WTC11 (cell line): Measurements from ENCODE around the gene YPEL1. TPM values are rescaled to one million over a fixed set of nuclear protein-coding genes. Genes with fewer than 3 reads are reported as not detected.

Experiments
- ATAC-seq: fragments of 200-7000 bp; cut with Tn5 transposase; 2 replicates; pipeline ENCODE4 v1.10.0; 2021; ENCODE audit warnings: mild to moderate bottlenecking, moderate library complexity
- CTCF ChIA-PET: fragments of 300-600 bp; sonication (Branson Sonifier 250); formaldehyde crosslinking; loops from one replicate; lab custom pipeline; 2021; ENCODE audit warnings: antibody characterized with exemption; lab: Charles Lee
- POLR2A ChIA-PET: fragments of 350-600 bp; sonication (Branson Sonifier 250); formaldehyde crosslinking; loops from one replicate; lab custom pipeline; 2021; ENCODE audit warnings: antibody characterized with exemption; lab: Charles Lee
- DNase-seq: peaks from one replicate; pipeline ENCODE4 v3.0.0; 2021; ENCODE audit warnings: low spot score
- H3K27ac Mint-ChIP-seq: 2 replicates; pipeline ENCODE4 v1.8.0; 2021; ENCODE audit warnings: mixed read lengths
- H3K27me3 Mint-ChIP-seq: 2 replicates; pipeline ENCODE4 v1.8.0; 2021; ENCODE audit warnings: low read depth, mild to moderate bottlenecking, moderate library complexity, mixed read lengths
- H3K36me3 Mint-ChIP-seq: 2 replicates; pipeline ENCODE4 v1.8.0; 2021; ENCODE audit warnings: mixed read lengths
- H3K4me1 Mint-ChIP-seq: 2 replicates; pipeline ENCODE4 v1.8.0; 2022; ENCODE audit warnings: mixed read lengths
- H3K4me3 Mint-ChIP-seq: 2 replicates; pipeline ENCODE4 v1.8.0; 2021; ENCODE audit warnings: mild to moderate bottlenecking, moderate library complexity, mixed read lengths
- H3K9me3 Mint-ChIP-seq: 2 replicates; pipeline ENCODE4 v1.8.0; 2021; ENCODE audit warnings: mixed read lengths
- AFF4 ChIP-seq: sonication (generic); formaldehyde crosslinking; IDR thresholded peaks from 2 replicates; pipeline ENCODE4 v1.8.1; 2023; ENCODE audit warnings: mild to moderate bottlenecking, missing genetic modification reagents, borderline replicate concordance
- ARID4B ChIP-seq: sonication (generic); formaldehyde crosslinking; IDR thresholded peaks from 2 replicates; pipeline ENCODE4 v1.8.0; 2023; ENCODE audit warnings: missing genetic modification reagents, mild to moderate bottlenecking, borderline replicate concordance
- CBFB ChIP-seq: sonication (generic); formaldehyde crosslinking; IDR thresholded peaks from 2 replicates; pipeline ENCODE4 v1.8.1; 2022; ENCODE audit warnings: mild to moderate bottlenecking, low read depth, missing genetic modification reagents
- E2F5 ChIP-seq: sonication (generic); formaldehyde crosslinking; IDR thresholded peaks from 2 replicates; pipeline ENCODE4 v1.8.1; 2022; ENCODE audit warnings: mild to moderate bottlenecking, moderate library complexity, missing genetic modification reagents
- EMX1 ChIP-seq: fragments of 250-450 bp; sonication (Bioruptor Pico); IDR thresholded peaks from 2 replicates; pipeline ENCODE4 v1.8.0; 2021; ENCODE audit warnings: mild to moderate bottlenecking
- FOXK1 ChIP-seq: sonication (generic); formaldehyde crosslinking; IDR thresholded peaks from 2 replicates; pipeline ENCODE4 v1.8.0; 2022; ENCODE audit warnings: mild to moderate bottlenecking, moderate library complexity, missing genetic modification reagents
- HMGXB4 ChIP-seq: sonication (generic); formaldehyde crosslinking; IDR thresholded peaks from 2 replicates; pipeline ENCODE4 v1.8.1; 2023; ENCODE audit warnings: mild to moderate bottlenecking, moderate library complexity, missing genetic modification reagents
- IRF2 ChIP-seq: sonication (generic); formaldehyde crosslinking; IDR thresholded peaks from 2 replicates; pipeline ENCODE4 v1.8.0; 2022; ENCODE audit warnings: low read depth, missing genetic modification reagents, borderline replicate concordance
- JAZF1 ChIP-seq: fragments of 250-450 bp; sonication (Bioruptor Pico); IDR thresholded peaks from 2 replicates; pipeline ENCODE4 v1.9.0; 2021; ENCODE audit warnings: moderate library complexity, mild to moderate bottlenecking, inconsistent platforms
- MAX ChIP-seq: sonication (generic); formaldehyde crosslinking; IDR thresholded peaks from 2 replicates; pipeline ENCODE4 v1.8.0; 2022; ENCODE audit warnings: mild to moderate bottlenecking, missing genetic modification reagents
- MXD4 ChIP-seq: fragments of 250-450 bp; sonication (Bioruptor Pico); IDR thresholded peaks from 2 replicates; pipeline ENCODE4 v1.8.0; 2021; ENCODE audit warnings: mild to moderate bottlenecking, moderate library complexity, borderline replicate concordance
- MYBL2 ChIP-seq: sonication (generic); formaldehyde crosslinking; IDR thresholded peaks from 2 replicates; pipeline ENCODE4 v1.8.1; 2023; ENCODE audit warnings: mild to moderate bottlenecking, moderate library complexity, missing genetic modification reagents
- NFE2L1 ChIP-seq: sonication (generic); formaldehyde crosslinking; IDR thresholded peaks from 2 replicates; pipeline ENCODE4 v1.8.1; 2023; ENCODE audit warnings: missing genetic modification reagents
- NR1H2 ChIP-seq: sonication (generic); formaldehyde crosslinking; IDR thresholded peaks from 2 replicates; pipeline ENCODE4 v1.9.0; 2021; ENCODE audit warnings: mild to moderate bottlenecking, moderate library complexity, missing genetic modification reagents
- SMAD3 ChIP-seq: sonication (generic); formaldehyde crosslinking; IDR thresholded peaks from 2 replicates; pipeline ENCODE4 v1.8.0; 2022; ENCODE audit warnings: missing genetic modification reagents, mild to moderate bottlenecking, borderline replicate concordance
- STAT6 ChIP-seq: sonication (generic); formaldehyde crosslinking; conservative IDR thresholded peaks from 2 replicates; pipeline ENCODE4 v1.8.1; 2023; ENCODE audit warnings: mild to moderate bottlenecking, low read depth, missing genetic modification reagents, moderate library complexity
- ZNF219 ChIP-seq: sonication (generic); formaldehyde crosslinking; IDR thresholded peaks from 2 replicates; pipeline ENCODE4 v1.8.0; 2023; ENCODE audit warnings: missing genetic modification reagents, mild to moderate bottlenecking, borderline replicate concordance
- ZNF317 ChIP-seq: sonication (generic); formaldehyde crosslinking; IDR thresholded peaks from 2 replicates; pipeline ENCODE4 v1.8.1; 2023; ENCODE audit warnings: low read depth, mild to moderate bottlenecking, moderate library complexity, missing genetic modification reagents, borderline replicate concordance
- total RNA-seq: library from RNA; stranded (reverse); gene quantifications from 3 replicates; pipeline ENCODE4 v1.2.3, GENCODE V29; 2021

Gene YPEL1
- total RNA-seq, 1 experiment from 2014 or later = 7.7 TPM

GRCh38 chr22:21702094-21702493 lies 33.5 kb downstream of the YPEL1 start:
- Mint-ChIP-seq H3K4me3 (no peak overlapping the region), H3K4me1 (no peaks in the 10 kb centered on the region), H3K27me3 (no peaks in the 10 kb centered on the region), H3K27ac (peak overlapping the region; percentile 20; the same call in 1 of the 2 replicates), H3K36me3 (peaks cover 24% of the 10 kb centered on the region; the same call in 1 of the 2 replicates), H3K9me3 (no peaks in the 10 kb centered on the region)
- TF ChIP-seq JAZF1 (no peak), MYBL2 (no peak), MAX (CRISPR knock-in tag) (no peak), EMX1 (CRISPR knock-in tag) (no peak), FOXK1 (no peak), NR1H2 (no peak), ZNF219 (no peak), IRF2 (no peak), AFF4 (CRISPR knock-in tag) (no peak), STAT6 (CRISPR knock-in tag) (no peak), NFE2L1 (CRISPR knock-in tag) (no peak), HMGXB4 (no peak), E2F5 (CRISPR knock-in tag) (no peak), CBFB (no peak), MXD4 (CRISPR knock-in tag) (no peak), ARID4B (no peak), ZNF317 (no peak), SMAD3 (CRISPR knock-in tag) (no peak)
- ATAC-seq (no peak), DNase-seq (no peak)
- ChIA-PET CTCF (no interaction called here), POLR2A (no interaction called here)
